ENCODE measurements around the gene DYNLT4.
A peak's percentile ranks its signal among the peaks of the same experiment; 100 is the strongest.

Gene DYNLT4

GRCh38 chr1:44790968-44791801 lies 16.0 kb downstream of the DYNLT4 start:
- DNase-seq: no peak

GRCh38 chr1:44788120-44788860 lies 18.9 kb downstream of the DYNLT4 start, which contains the start of gene BEST4:
TSS of gene BEST4 (minus strand) at chr1:44788170. CDS start at chr1:44787705, 465 bp downstream.
- DNase-seq: no peak

GRCh38 chr1:44787506-44787905 lies 19.6 kb downstream of the DYNLT4 start:
- DNase-seq: no peak

GRCh38 chr1:44786841-44787426 lies 20.2 kb downstream of the DYNLT4 start:
- DNase-seq: no peak

- DNase-seq: peak in 16 of 56 donors; percentile 9 to 60 (median 22)
Observed at GRCh38 chr1:44786138-44786840, 20.9 kb downstream of the DYNLT4 start.

- DNase-seq: no peak
Observed at GRCh38 chr1:44785501-44786137, 21.5 kb downstream of the DYNLT4 start.

GRCh38 chr1:44785029-44785380 lies 22.1 kb downstream of the DYNLT4 start:
- no peak for DNase-seq

- DNase-seq: peak in 4 of 56 donors; percentile 8 to 47 (median 32)
Observed at GRCh38 chr1:44784094-44785028, 22.8 kb downstream of the DYNLT4 start.

- peak in 1 of 56 donors; percentile 28 for DNase-seq
Observed at GRCh38 chr1:44783697-44784093, 23.5 kb downstream of the DYNLT4 start.

- no peak for DNase-seq
Observed at GRCh38 chr1:44780583-44781121, 26.5 kb downstream of the DYNLT4 start.

- DNase-seq: no peak
Observed at GRCh38 chr1:44778705-44779576, 28.2 kb downstream of the DYNLT4 start.

- no peak for DNase-seq
Observed at GRCh38 chr1:44777969-44778635, 29.0 kb downstream of the DYNLT4 start.

GRCh38 chr1:44777547-44777946 lies 29.6 kb downstream of the DYNLT4 start:
- DNase-seq: no peak

- DNase-seq: no peak
Observed at GRCh38 chr1:44776730-44777068, 30.5 kb downstream of the DYNLT4 start.

- DNase-seq: peak in 13 of 56 donors; percentile 27 to 70 (median 60)
Observed at GRCh38 chr1:44775930-44776729, 31.0 kb downstream of the DYNLT4 start.

GRCh38 chr1:44775078-44775929 lies 31.8 kb downstream of the DYNLT4 start, which contains the start of gene RPS8:
TSS of gene RPS8 (plus strand) at chr1:44775540. CDS start at chr1:44775597, 57 bp downstream.
- peak in 55 of 56 donors; percentile 53 to 96 (median 86) for DNase-seq
